Prostate gland (tissue), 1 donor: ENCODE data around the gene KCNK18.

Experiments
- POLR2A ChIP-seq: fragments of 450-650 bp; IDR thresholded peaks from one replicate; pipeline ENCODE4 v1.6.1; 2016; ENCODE audit warnings: antibody characterized with exemption, mild to moderate bottlenecking
- POLR2AphosphoS5 ChIP-seq: sonication (generic); formaldehyde crosslinking; IDR thresholded peaks from one replicate; pipeline ENCODE4 v1.6.1; 2017; ENCODE audit warnings: antibody characterized with exemption

DNA sequence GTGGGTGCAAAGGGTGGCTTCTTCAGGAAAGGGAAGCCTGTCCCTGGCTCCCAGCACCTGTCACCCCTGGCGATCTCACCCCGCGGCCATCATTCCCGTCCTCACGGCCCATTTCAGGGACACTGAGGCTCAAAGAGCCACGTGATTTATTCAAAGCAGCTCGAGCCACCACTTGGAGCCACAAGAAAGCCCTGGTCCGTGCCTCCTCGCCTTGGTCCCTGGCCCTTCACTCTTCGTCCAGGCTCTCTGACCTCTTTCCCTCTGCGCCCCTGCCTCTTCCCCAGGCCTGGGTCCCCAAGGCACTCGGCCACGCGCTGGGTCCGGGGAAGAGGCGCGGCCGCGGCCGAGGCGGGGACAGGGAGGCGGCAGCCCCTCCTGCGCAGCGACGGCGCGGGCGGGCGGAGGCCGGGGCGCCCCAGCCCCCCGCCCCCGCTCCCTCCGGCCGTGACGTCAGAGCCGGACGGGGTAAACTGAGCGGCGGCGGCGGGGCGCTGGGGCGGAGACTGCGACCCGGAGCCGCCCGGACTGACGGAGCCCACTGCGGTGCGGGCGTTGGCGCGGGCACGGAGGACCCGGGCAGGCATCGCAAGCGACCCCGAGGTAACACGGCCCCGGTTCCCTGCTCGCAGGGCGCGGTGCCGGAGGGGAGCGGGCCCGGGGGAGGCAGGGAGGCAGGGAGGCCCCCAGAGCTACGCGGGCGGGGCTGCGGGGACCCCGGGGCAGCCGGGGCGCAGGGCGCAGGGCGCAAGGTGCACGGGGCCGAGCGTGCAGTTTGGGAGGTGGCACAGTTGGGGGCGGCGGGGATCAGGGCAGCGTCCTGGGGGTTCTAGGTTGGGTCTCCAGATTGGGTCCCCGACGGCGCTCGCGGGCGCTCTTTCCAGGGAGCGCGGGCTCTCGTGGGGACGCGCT is 43.6 kb downstream of the KCNK18 start, which contains the start of gene SLC18A2:
- no peak for TF ChIP-seq POLR2AphosphoS5
- TF ChIP-seq POLR2A: no peak
